GM12878 (cell line): ENCODE data around the gene SLC34A3. TPM values are rescaled to one million over a fixed set of nuclear protein-coding genes. Genes with fewer than 3 reads are reported as not detected.

Source experiments
- ATAC-seq: fragments of 200-7000 bp; cut with Tn5 transposase; 3 replicates; pipeline ENCODE4 v1.9.1; 2020; ENCODE audit warnings: mild to moderate bottlenecking, moderate library complexity
- BruUV-seq: library from RNA; stranded (reverse); fragments of 400-500 nt; replicated peaks from 2 replicates; lab custom pipeline; 2021; lab: Mats Ljungman, UMichigan
- CTCF ChIA-PET: fragments of 300-600 bp; sonication (Branson Sonifier 250); formaldehyde crosslinking; extraction: SDS; loops from one replicate; lab custom pipeline; 2021; ENCODE audit warnings: inconsistent platforms; lab: Yijun Ruan, JAX
- POLR2A ChIA-PET: fragments of 350-600 bp; formaldehyde crosslinking; extraction: SDS; loops from one replicate; lab custom pipeline; 2021; ENCODE audit warnings: inconsistent platforms; lab: Charles Lee
- RAD21 ChIA-PET: fragments of 300-600 bp; sonication (Branson Sonifier 250); formaldehyde crosslinking; loops from one replicate; lab custom pipeline; 2023; ENCODE audit warnings: antibody characterized with exemption; ENCODE audit not compliant: unreplicated experiment; lab: Charles Lee
- SMC1A ChIA-PET: fragments of 300-600 bp; sonication (Branson Sonifier 250); formaldehyde crosslinking; loops from one replicate; lab custom pipeline; 2023; ENCODE audit not compliant: unreplicated experiment, uncharacterized antibody; lab: Charles Lee
- DNase-seq: peaks from one replicate; pipeline ENCODE4 v3.0.0-alpha.2; 2011; ENCODE audit warnings: low read depth, low spot score
- FAIRE-seq: peaks from 3 replicates; lab custom pipeline; 2011; peaks lifted over from hg19 to GRCh38; lab: Jason Lieb, UNC
- H2AFZ ChIP-seq: 2 replicates; pipeline ENCODE4 v1.6.0; 2011; ENCODE audit warnings: low read depth, low read length, control low read depth; ENCODE audit not compliant: control insufficient read depth
- H3K27ac ChIP-seq: 2 replicates; pipeline ENCODE4 v1.5.1; 2011; ENCODE audit warnings: control low read depth; ENCODE audit not compliant: control insufficient read depth, insufficient read depth
- H3K27me3 ChIP-seq, 2 experiments: replicated peaks in 1 of 2; 2 replicates each; pipeline versions ENCODE4 v1.6.0 to v1.6.1; 2011; ENCODE audit warnings: low read length in 1 of 2; ENCODE audit not compliant: control insufficient read depth in 2 of 2, insufficient read depth in 2 of 2
- H3K36me3 ChIP-seq, 2 experiments: 2 replicates each; pipeline ENCODE4 v1.5.1; 2011; ENCODE audit warnings: low read length in 1 of 2; ENCODE audit not compliant: control insufficient read depth in 2 of 2, insufficient read depth in 2 of 2
- H3K4me1 ChIP-seq: 2 replicates; pipeline ENCODE4 v1.6.1; 2011; ENCODE audit warnings: mild to moderate bottlenecking, low read length, moderate library complexity, mixed read lengths; ENCODE audit not compliant: control insufficient read depth, insufficient read depth
- H3K4me2 ChIP-seq: 2 replicates; pipeline ENCODE4 v1.6.0; 2011; ENCODE audit warnings: control low read depth; ENCODE audit not compliant: control insufficient read depth, insufficient read depth
- H3K4me3 ChIP-seq: fragments of 200-600 bp; sonication (generic); 2 replicates; pipeline ENCODE4 v1.5.1; 2016
- H3K79me2 ChIP-seq: 2 replicates; pipeline ENCODE4 v1.6.0; 2011; ENCODE audit warnings: low read length; ENCODE audit not compliant: control insufficient read depth, insufficient read depth
- H3K9ac ChIP-seq: 2 replicates; pipeline ENCODE4 v1.8.0; 2011; ENCODE audit warnings: low read length, control low read depth, mixed read lengths; ENCODE audit not compliant: control insufficient read depth, insufficient read depth
- H3K9me3 ChIP-seq: replicated peaks from 3 replicates; pipeline ENCODE4 v1.5.1; 2011; ENCODE audit warnings: mild to moderate bottlenecking, low read length; ENCODE audit not compliant: control insufficient read depth, insufficient read depth
- H4K20me1 ChIP-seq: 2 replicates; pipeline ENCODE4 v1.6.0; 2011; ENCODE audit not compliant: control insufficient read depth, insufficient read depth
- ATF7 ChIP-seq: fragments of 450-650 bp; IDR thresholded peaks from 2 replicates; pipeline ENCODE4 v1.6.1; 2016; ENCODE audit warnings: low read depth, mild to moderate bottlenecking
- BCL11A ChIP-seq: IDR thresholded peaks from 2 replicates; pipeline ENCODE4 v1.6.1; 2011; ENCODE audit warnings: low read depth, low read length
- CBFB ChIP-seq: IDR thresholded peaks from 2 replicates; pipeline ENCODE4 v1.6.1; 2016; ENCODE audit warnings: antibody characterized with exemption, low read depth
- HDAC2 ChIP-seq: fragments of 200-600 bp; sonication (generic); IDR thresholded peaks from 2 replicates; pipeline ENCODE4 v1.6.1; 2017
- HDAC6 ChIP-seq: fragments of 200-600 bp; sonication (generic); IDR thresholded peaks from one replicate; pipeline ENCODE4 v1.8.0; 2017; ENCODE audit warnings: antibody characterized with exemption; ENCODE audit not compliant: unreplicated experiment
- NFYB ChIP-seq: IDR thresholded peaks from 2 replicates; pipeline ENCODE4 v1.6.1; 2011; ENCODE audit warnings: low read depth, mild to moderate bottlenecking, low read length, improper control_type of control experiment, moderate library complexity; ENCODE audit not compliant: insufficient read depth
- PKNOX1 ChIP-seq: fragments of 450-650 bp; IDR thresholded peaks from 2 replicates; pipeline ENCODE4 v1.6.1; 2016; ENCODE audit warnings: mild to moderate bottlenecking
- POLR2A ChIP-seq: IDR thresholded peaks from 2 replicates; pipeline ENCODE4 v1.6.1; 2011; ENCODE audit warnings: low read depth, mild to moderate bottlenecking, low read length
- RELB ChIP-seq: fragments of 450-650 bp; IDR thresholded peaks from 2 replicates; pipeline ENCODE4 v1.6.1; 2017; ENCODE audit warnings: low read depth, mild to moderate bottlenecking, moderate library complexity
- SIN3A ChIP-seq: IDR thresholded peaks from 2 replicates; pipeline ENCODE4 v1.6.1; 2012; ENCODE audit warnings: low read depth, low read length, improper control_type of control experiment
- SREBF2 ChIP-seq: IDR thresholded peaks from 2 replicates; pipeline ENCODE4 v1.6.1; 2012; ENCODE audit warnings: mild to moderate bottlenecking, low read length
- SRF ChIP-seq, 2 experiments: IDR thresholded peaks; 2 replicates each; pipeline ENCODE4 v1.6.1; 2011; ENCODE audit warnings: low read depth in 2 of 2, low read length in 2 of 2, mild to moderate bottlenecking in 1 of 2, moderate library complexity in 1 of 2
- STAT1 ChIP-seq: fragments of 450-650 bp; conservative IDR thresholded peaks from 2 replicates; pipeline ENCODE4 v1.6.1; 2014; ENCODE audit warnings: antibody characterized with exemption, mild to moderate bottlenecking
- TCF7 ChIP-seq: IDR thresholded peaks from 2 replicates; pipeline ENCODE4 v1.6.1; 2014; ENCODE audit warnings: antibody characterized with exemption, borderline replicate concordance
- ZBED1 ChIP-seq: IDR thresholded peaks from 2 replicates; pipeline ENCODE4 v1.6.1; 2016; ENCODE audit warnings: borderline replicate concordance
- ZNF274 ChIP-seq: IDR thresholded peaks from one replicate; pipeline ENCODE4 v1.8.0; 2011; ENCODE audit not compliant: insufficient read length, insufficient read depth
- ZSCAN29 ChIP-seq: fragments of 450-650 bp; IDR thresholded peaks from 2 replicates; pipeline ENCODE4 v1.6.1; 2017; ENCODE audit warnings: mild to moderate bottlenecking, moderate library complexity
- ZZZ3 ChIP-seq: IDR thresholded peaks from 2 replicates; pipeline ENCODE4 v1.6.1; 2011; ENCODE audit warnings: low read depth; ENCODE audit not compliant: control insufficient read depth, insufficient read length
- WGBS: methylation state at CpG from one replicate; pipeline ENCODE4 v1.1.6; 2016; ENCODE audit warnings: low lambda C conversion rate; ENCODE audit not compliant: insufficient replicate concordance, insufficient coverage; ENCODE audit errors: missing lambda C conversion rate; 5-methylcytosine and 5-hydroxymethylcytosine counted together
- in situ Hi-C: fragments of 300-500 bp; cut with MboI; formaldehyde crosslinking; loops from 9 replicates; pipeline ENCODE4 v1.14.3; 2018; ENCODE audit warnings: mixed read lengths
- intact Hi-C: fragments of 100-400 bp; cut with micrococcal nuclease; formaldehyde crosslinking; loops from one replicate; pipeline ENCODE4 v1.14.2; 2022; ENCODE audit not compliant: unreplicated experiment
- polyA plus RNA-seq, 11 experiments: library from polyadenylated mRNA; depleted of rRNA in 4 of 11; unstranded in 6 of 11; stranded (reverse) in 5 of 11; fragments of >200 nt; fragmentation: Nextera tagmentation in 4 of 11; fragmentation: Illumina TruSeq in 1 of 11; extraction: Ambion mirVana in 4 of 11; extraction: Trizol in 1 of 11; gene quantifications; 1 replicate in 1 of 11; 2 replicates in 10 of 11; pipeline versions ENCODE4 v1.2.1 to v1.2.3, GENCODE V29; 2011 to 2016; ENCODE audit warnings: inconsistent platforms in 2 of 11, missing spikeins in 2 of 11, low read depth in 1 of 11
- total RNA-seq, 4 experiments: library from RNA; depleted of rRNA in 3 of 4; stranded (reverse); fragments of >200 nt in 3 of 4; fragmentation: Illumina TruSeq in 1 of 4; extraction: Trizol in 1 of 4; gene quantifications; 2 replicates each; pipeline versions ENCODE4 v1.2.1 to v1.2.3, GENCODE V29; 2013 to 2021

Gene SLC34A3
- total and polyA plus RNA-seq, 10 of the 15 experiments (the other 5 are each of a cell fraction or from before 2014, with no cell fraction given): not detected

- H2AFZ ChIP-seq: no peak overlapping the region
- no TSS peak for BruUV-seq
- no peak overlapping the region for H3K9ac ChIP-seq
- CTCF ChIA-PET: no interaction called here
- RAD21 ChIA-PET: no interaction called here
- no peak overlapping the region for H3K4me2 ChIP-seq
- H3K4me1 ChIP-seq: peaks cover 9% of the 10 kb centered on the region
- no peaks in the 10 kb centered on the region for H3K9me3 ChIP-seq
- DNase-seq: no peak
- TF ChIP-seq ZZZ3 (no peak), BCL11A (no peak), NFYB (no peak), HDAC2 (no peak), ZSCAN29 (no peak), SREBF2 (no peak), PKNOX1 (no peak)
- intact Hi-C loops: no loop called here
- in situ Hi-C loops: no loop called here
- no peak overlapping the region for H3K27ac ChIP-seq
- ATAC-seq: no peak
- SMC1A ChIA-PET: no interaction called here
- no peak overlapping the region for H3K4me3 ChIP-seq
- POLR2A ChIA-PET: no interaction called here
- no peak for FAIRE-seq
- no peaks in the 10 kb centered on the region for H3K36me3 ChIP-seq
- WGBS: 50% methylated on average over 14 of the region's 18 CpGs
- H3K27me3 ChIP-seq: no peaks in the 10 kb centered on the region
- H4K20me1 ChIP-seq: no peaks in the 10 kb centered on the region
- H3K79me2 ChIP-seq: peaks cover 4% of the 10 kb centered on the region
These were observed 19.9 kb downstream of the SLC34A3 start for GRCh38 chr9:137250329-137251193.

GRCh38 chr9:137251194-137251461 is 20.4 kb downstream of the SLC34A3 start, which contains the start of gene STPG3:
STPG3 (plus strand) TSS chr9:137251286; CDS start chr9:137251287, 1 bp downstream.
- H3K4me2 ChIP-seq: no peak within 1 kb of the TSS
- ChIA-PET SMC1A (no interaction called here), POLR2A (no interaction called here), RAD21 (no interaction called here), CTCF (no interaction called here)
- in situ Hi-C loops: no loop called here
- no peaks in the 10 kb centered on the region for H3K27me3 ChIP-seq
- H2AFZ ChIP-seq: no peak within 1 kb of the TSS
- peaks cover 11% of the 10 kb centered on the region for H3K4me1 ChIP-seq
- no peaks in the 10 kb centered on the region for H4K20me1 ChIP-seq
- intact Hi-C loops: no loop called here
- H3K4me3 ChIP-seq: no peak within 1 kb of the TSS
- no peak within 1 kb of the TSS for H3K9ac ChIP-seq
- WGBS: 77% methylated on average over 4 of the region's 4 CpGs
- H3K79me2 ChIP-seq: peaks cover 10% of the 10 kb centered on the region
- H3K36me3 ChIP-seq: no peaks in the 10 kb centered on the region
- no TSS peak for BruUV-seq
- no peak for FAIRE-seq
- no peak within 1 kb of the TSS for H3K27ac ChIP-seq
- no peak for ATAC-seq
- no peak for DNase-seq
- H3K9me3 ChIP-seq: no peaks in the 10 kb centered on the region
- TF ChIP-seq ATF7: no peak
- TF ChIP-seq SIN3A: no peak
- TF ChIP-seq RELB: no peak
- TF ChIP-seq SRF (IDR thresholded peaks at IDR 0.05; ENCODE audit: low read depth in 2 of 2, low read length in 2 of 2): no peak
- no peak for TF ChIP-seq POLR2A
- no peak for TF ChIP-seq TCF7
- no peak for TF ChIP-seq ZBED1
- TF ChIP-seq CBFB: no peak
- TF ChIP-seq ZNF274: no peak
- TF ChIP-seq HDAC6: no peak
- TF ChIP-seq STAT1: no peak
